Adrenal gland (tissue), 5 donors: ENCODE measurements around the gene VEGFD.

Source experiments
- CTCF ChIP-seq, 6 experiments: fragments of 450-650 bp in 4 of 6; fragments of 200-600 bp in 2 of 6; sonication (generic) in 1 of 6; IDR thresholded peaks; 1 replicate in 5 of 6; 2 replicates in 1 of 6; pipeline versions ENCODE4 v1.5.1 to v1.8.0; 2016 to 2021; ENCODE audit warnings: antibody characterized with exemption in 6 of 6, mild to moderate bottlenecking in 2 of 6, moderate library complexity in 1 of 6
- POLR2A ChIP-seq, 2 donors: fragments of 450-650 bp; IDR thresholded peaks; one replicate each; pipeline ENCODE4 v1.6.1; 2017; ENCODE audit warnings: antibody characterized with exemption in 2 of 2, mild to moderate bottlenecking in 2 of 2, moderate library complexity in 1 of 2
- donor health status: DM: no; HTN: no; CAD: no.

- no peak for TF ChIP-seq CTCF (IDR thresholded peaks at IDR 0.05)
- no peak for TF ChIP-seq POLR2A (IDR thresholded peaks at IDR 0.05)
Measured at GRCh38 chrX:15405846-15406245, 21.6 kb upstream of the VEGFD start.
